Caco-2 (cell line): ENCODE data around the gene SYNJ1. TPM values are rescaled to one million over a fixed set of nuclear protein-coding genes. Genes with fewer than 3 reads are reported as not detected.
A peak's percentile ranks its signal among the peaks of the same experiment; 100 is the strongest.

ENCODE experiments used
- BruUV-seq: library from RNA; stranded (reverse); fragments of 400-500 nt; replicated peaks from 2 replicates; lab custom pipeline; 2021; lab: Mats Ljungman, UMichigan
- CTCF ChIA-PET: fragments of 300-600 bp; sonication (Branson Sonifier 250); formaldehyde crosslinking; loops from one replicate; lab custom pipeline; 2022; ENCODE audit warnings: antibody characterized with exemption; lab: Charles Lee
- POLR2A ChIA-PET: fragments of 300-600 bp; sonication (Branson Sonifier 250); formaldehyde crosslinking; loops from one replicate; lab custom pipeline; 2022; ENCODE audit warnings: antibody characterized with exemption; lab: Charles Lee
- DNase-seq, 2 experiments: peaks; one replicate each; pipeline versions ENCODE4 v3.0.0 to v3.0.0-alpha.2; 2020 to 2022
- H3K27me3 ChIP-seq: replicated peaks from 2 replicates; pipeline ENCODE4 v1.6.0; 2011; ENCODE audit warnings: low read length; ENCODE audit not compliant: control insufficient read depth, insufficient read depth
- H3K36me3 ChIP-seq: 2 replicates; pipeline ENCODE4 v1.5.1; 2011; ENCODE audit warnings: low read length; ENCODE audit not compliant: control insufficient read depth, insufficient read depth
- H3K4me1 ChIP-seq: fragments of 250-450 bp; sonication (Bioruptor Pico); 2 replicates; pipeline ENCODE4 v1.5.1; 2020; ENCODE audit warnings: mild to moderate bottlenecking
- H3K4me3 ChIP-seq: 2 replicates; pipeline ENCODE4 v1.5.1; 2011; ENCODE audit warnings: low read depth, mild to moderate bottlenecking, control low read depth, low read length
- H3K9me3 ChIP-seq: fragments of 250-450 bp; sonication (Bioruptor Pico); 2 replicates; pipeline ENCODE4 v1.5.1; 2020; ENCODE audit warnings: mild to moderate bottlenecking, moderate library complexity
- H3K27ac Mint-ChIP-seq: one replicate; pipeline ENCODE4 v1.8.0; 2022; ENCODE audit warnings: mixed read lengths; ENCODE audit not compliant: unreplicated experiment
- H3K27me3 Mint-ChIP-seq: one replicate; pipeline ENCODE4 v1.8.0; 2022; ENCODE audit warnings: mixed read lengths; ENCODE audit not compliant: insufficient read depth, unreplicated experiment
- H3K36me3 Mint-ChIP-seq: one replicate; pipeline ENCODE4 v1.8.0; 2022; ENCODE audit warnings: mild to moderate bottlenecking, mixed read lengths; ENCODE audit not compliant: insufficient read depth, unreplicated experiment
- H3K4me1 Mint-ChIP-seq: one replicate; pipeline ENCODE4 v1.8.0; 2022; ENCODE audit warnings: low read depth, mixed read lengths; ENCODE audit not compliant: unreplicated experiment
- H3K4me3 Mint-ChIP-seq: one replicate; pipeline ENCODE4 v1.8.0; 2022; ENCODE audit warnings: mild to moderate bottlenecking, moderate library complexity, mixed read lengths; ENCODE audit not compliant: unreplicated experiment
- H3K9me3 Mint-ChIP-seq: one replicate; pipeline ENCODE4 v1.8.0; 2022; ENCODE audit warnings: mixed read lengths; ENCODE audit not compliant: unreplicated experiment
- intact Hi-C: fragments of 100-400 bp; cut with micrococcal nuclease; formaldehyde crosslinking; loops from one replicate; pipeline ENCODE4 v1.10.0; 2022; ENCODE audit not compliant: unreplicated experiment
- total RNA-seq: library from RNA; stranded (reverse); gene quantifications from 2 replicates; pipeline ENCODE4 v1.2.3, GENCODE V29; 2022
- TF ChIP-seq, protein P1 (sequence below), 2 experiments: fragments of 200-600 bp in 1 of 2; IDR thresholded peaks; 1 replicate in 1 of 2; 2 replicates in 1 of 2; pipeline versions ENCODE4 v1.5.1 to v1.8.0; 2011 to 2022; ENCODE audit warnings: antibody characterized with exemption in 1 of 2, control low read depth in 1 of 2, inconsistent platforms in 1 of 2, low read depth in 1 of 2, low read length in 1 of 2, mild to moderate bottlenecking in 1 of 2, moderate library complexity in 1 of 2; ENCODE audit not compliant: insufficient read depth in 1 of 2, severe bottlenecking in 1 of 2, unreplicated experiment in 1 of 2

SYNJ1 gene
- total RNA-seq, 1 experiment from 2014 or later = 8.3 TPM

DNA sequence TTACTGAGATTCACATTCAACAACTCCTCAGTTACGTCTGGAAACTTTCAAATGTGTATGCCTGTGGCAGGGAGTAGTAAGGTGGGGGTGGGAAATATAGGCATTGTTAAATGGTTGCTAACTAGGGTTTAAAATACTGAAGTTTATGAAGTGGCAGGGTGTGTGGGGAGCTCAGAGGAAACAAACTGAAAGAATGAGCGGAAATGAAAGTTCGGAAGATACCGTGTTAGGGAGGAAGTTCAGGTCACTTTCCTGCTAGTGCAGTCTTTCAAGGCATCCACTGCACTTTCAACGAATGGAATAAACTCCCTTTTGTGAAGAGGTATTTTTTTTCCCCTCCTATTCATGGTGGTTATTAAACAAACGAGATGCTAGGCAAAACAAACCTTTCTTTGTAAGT is 19.7 kb downstream of the SYNJ1 start:
- CTCF ChIA-PET = no interaction called here
- Histone ChIP-seq H3K4me1 (peaks cover 13% of the 10 kb centered on the region), H3K4me3 (no peak overlapping the region), H3K9me3 (no peaks in the 10 kb centered on the region), H3K27me3 (no peaks in the 10 kb centered on the region), H3K36me3 (no peaks in the 10 kb centered on the region)
- Mint-ChIP-seq H3K27me3 (no peaks in the 10 kb centered on the region), H3K4me1 (peaks cover 14% of the 10 kb centered on the region), H3K9me3 (no peaks in the 10 kb centered on the region), H3K36me3 (no peaks in the 10 kb centered on the region), H3K4me3 (no peak overlapping the region), H3K27ac (no peak overlapping the region)
- intact Hi-C loops = no loop called here
- BruUV-seq = no TSS peak
- POLR2A ChIA-PET = no interaction called here
- TF ChIP-seq, protein P1, sequence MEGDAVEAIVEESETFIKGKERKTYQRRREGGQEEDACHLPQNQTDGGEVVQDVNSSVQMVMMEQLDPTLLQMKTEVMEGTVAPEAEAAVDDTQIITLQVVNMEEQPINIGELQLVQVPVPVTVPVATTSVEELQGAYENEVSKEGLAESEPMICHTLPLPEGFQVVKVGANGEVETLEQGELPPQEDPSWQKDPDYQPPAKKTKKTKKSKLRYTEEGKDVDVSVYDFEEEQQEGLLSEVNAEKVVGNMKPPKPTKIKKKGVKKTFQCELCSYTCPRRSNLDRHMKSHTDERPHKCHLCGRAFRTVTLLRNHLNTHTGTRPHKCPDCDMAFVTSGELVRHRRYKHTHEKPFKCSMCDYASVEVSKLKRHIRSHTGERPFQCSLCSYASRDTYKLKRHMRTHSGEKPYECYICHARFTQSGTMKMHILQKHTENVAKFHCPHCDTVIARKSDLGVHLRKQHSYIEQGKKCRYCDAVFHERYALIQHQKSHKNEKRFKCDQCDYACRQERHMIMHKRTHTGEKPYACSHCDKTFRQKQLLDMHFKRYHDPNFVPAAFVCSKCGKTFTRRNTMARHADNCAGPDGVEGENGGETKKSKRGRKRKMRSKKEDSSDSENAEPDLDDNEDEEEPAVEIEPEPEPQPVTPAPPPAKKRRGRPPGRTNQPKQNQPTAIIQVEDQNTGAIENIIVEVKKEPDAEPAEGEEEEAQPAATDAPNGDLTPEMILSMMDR (IDR thresholded peaks at IDR 0.05; ENCODE audit: insufficient read depth in 1 of 2, low read depth in 1 of 2, low read length in 1 of 2, severe bottlenecking in 1 of 2, unreplicated experiment in 1 of 2) = no peak
- no peak for DNase-seq

GRCh38 chr21:32705901-32706300 is 21.9 kb downstream of the SYNJ1 start:
- no peaks in the 10 kb centered on the region for H3K27me3 Mint-ChIP-seq
- H3K4me1 ChIP-seq = peaks cover 16% of the 10 kb centered on the region
- no peaks in the 10 kb centered on the region for H3K9me3 ChIP-seq
- no peaks in the 10 kb centered on the region for H3K36me3 Mint-ChIP-seq
- TF ChIP-seq, protein P1 (IDR thresholded peaks at IDR 0.05; ENCODE audit: insufficient read depth in 1 of 2, low read depth in 1 of 2, low read length in 1 of 2, severe bottlenecking in 1 of 2, unreplicated experiment in 1 of 2) = no peak
- intact Hi-C loops = no loop called here
- H3K4me3 Mint-ChIP-seq = no peak overlapping the region
- no peak overlapping the region for H3K4me3 ChIP-seq
- no TSS peak for BruUV-seq
- peaks cover 22% of the 10 kb centered on the region for H3K4me1 Mint-ChIP-seq
- no peaks in the 10 kb centered on the region for H3K9me3 Mint-ChIP-seq
- ChIA-PET CTCF (no interaction called here), POLR2A (no interaction called here)
- no peak overlapping the region for H3K27ac Mint-ChIP-seq
- H3K36me3 ChIP-seq = no peaks in the 10 kb centered on the region
- H3K27me3 ChIP-seq = no peaks in the 10 kb centered on the region
- DNase-seq = no peak

DNA sequence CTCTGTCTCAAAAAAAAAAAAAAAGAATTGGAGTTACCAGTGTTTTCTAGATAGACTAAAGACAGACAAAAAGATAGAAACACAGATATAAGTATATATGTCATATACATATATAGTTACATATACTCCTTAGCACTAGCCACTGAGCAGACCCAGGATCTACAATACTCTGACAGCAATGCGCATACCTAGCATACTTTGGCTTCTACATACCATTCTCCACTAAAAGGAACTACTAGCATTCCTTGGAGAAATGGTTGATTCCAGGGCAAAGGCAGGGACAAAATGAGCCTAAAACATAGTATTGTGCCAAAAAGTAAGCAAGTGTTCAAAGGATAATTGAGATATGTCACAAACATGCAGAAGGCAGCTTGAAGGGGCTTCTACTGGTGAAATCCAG is 22.7 kb downstream of the SYNJ1 start:
- no peak overlapping the region for H3K27ac Mint-ChIP-seq
- H3K4me1 ChIP-seq = peaks cover 17% of the 10 kb centered on the region
- H3K9me3 Mint-ChIP-seq = no peaks in the 10 kb centered on the region
- TF ChIP-seq, protein P1 (IDR thresholded peaks at IDR 0.05; ENCODE audit: insufficient read depth in 1 of 2, low read depth in 1 of 2, low read length in 1 of 2, severe bottlenecking in 1 of 2, unreplicated experiment in 1 of 2) = no peak
- no peak overlapping the region for H3K4me3 ChIP-seq
- POLR2A ChIA-PET = no interaction called here
- DNase-seq = peak in 1 of 2 experiments; percentile 2
- no peaks in the 10 kb centered on the region for H3K27me3 Mint-ChIP-seq
- H3K36me3 Mint-ChIP-seq = no peaks in the 10 kb centered on the region
- H3K9me3 ChIP-seq = no peaks in the 10 kb centered on the region
- peaks cover 22% of the 10 kb centered on the region for H3K4me1 Mint-ChIP-seq
- H3K36me3 ChIP-seq = no peaks in the 10 kb centered on the region
- H3K4me3 Mint-ChIP-seq = no peak overlapping the region
- intact Hi-C loops = no loop called here
- no TSS peak for BruUV-seq
- no peaks in the 10 kb centered on the region for H3K27me3 ChIP-seq
- CTCF ChIA-PET = no interaction called here
